Fibroblast of skin of back (primary cell): ENCODE results near the gene WDFY3.
A peak's percentile ranks its signal among the peaks of the same experiment; 100 is the strongest.

ENCODE experiments used
- DNase-seq: peaks from one replicate; pipeline ENCODE4 v3.0.0-alpha.2; 2013

WDFY3 gene

DNA sequence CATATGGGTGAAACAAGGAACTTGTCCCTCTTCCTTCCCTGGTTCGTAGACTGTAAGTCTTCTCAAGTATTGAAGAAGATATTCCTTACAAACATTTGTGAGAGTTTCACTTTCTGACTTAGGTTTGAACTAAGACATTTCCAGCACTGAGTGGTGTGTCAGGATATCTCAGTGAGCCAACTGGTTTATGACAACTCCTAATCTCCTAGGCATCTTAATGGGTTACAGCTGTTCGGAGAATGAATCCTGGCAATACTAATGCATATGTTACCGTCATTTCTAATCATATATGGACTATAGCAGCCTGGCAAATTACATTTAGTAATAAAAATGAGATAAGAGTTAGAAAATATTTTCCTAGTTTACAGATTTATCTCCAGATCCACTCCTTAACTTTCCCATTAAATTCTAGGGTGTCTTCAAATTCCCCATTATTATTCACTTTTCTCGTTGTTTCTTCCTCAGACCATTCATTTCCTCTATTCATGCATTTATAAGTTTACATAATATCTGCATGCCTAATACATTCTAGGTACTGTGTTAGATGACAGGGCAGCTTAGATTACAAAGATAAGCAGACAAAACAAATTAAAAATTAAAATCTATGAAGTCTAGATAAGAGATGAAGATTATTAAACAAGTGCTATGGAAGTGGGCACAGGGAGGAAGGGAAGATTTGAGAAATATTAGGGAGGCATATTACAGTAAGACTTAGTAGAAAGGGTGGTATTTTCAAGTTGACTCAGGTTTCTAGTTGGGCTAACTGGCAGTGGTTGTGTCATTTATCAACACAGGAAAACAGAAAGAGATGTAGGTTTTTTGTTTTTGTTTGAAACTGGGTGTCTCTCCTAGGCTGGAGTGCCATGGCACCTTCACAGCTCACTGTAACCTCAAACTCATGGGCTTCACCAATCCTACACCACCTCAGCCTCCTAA is 173.9 kb downstream of the WDFY3 start:
- DNase-seq = peak; percentile 30

DNA sequence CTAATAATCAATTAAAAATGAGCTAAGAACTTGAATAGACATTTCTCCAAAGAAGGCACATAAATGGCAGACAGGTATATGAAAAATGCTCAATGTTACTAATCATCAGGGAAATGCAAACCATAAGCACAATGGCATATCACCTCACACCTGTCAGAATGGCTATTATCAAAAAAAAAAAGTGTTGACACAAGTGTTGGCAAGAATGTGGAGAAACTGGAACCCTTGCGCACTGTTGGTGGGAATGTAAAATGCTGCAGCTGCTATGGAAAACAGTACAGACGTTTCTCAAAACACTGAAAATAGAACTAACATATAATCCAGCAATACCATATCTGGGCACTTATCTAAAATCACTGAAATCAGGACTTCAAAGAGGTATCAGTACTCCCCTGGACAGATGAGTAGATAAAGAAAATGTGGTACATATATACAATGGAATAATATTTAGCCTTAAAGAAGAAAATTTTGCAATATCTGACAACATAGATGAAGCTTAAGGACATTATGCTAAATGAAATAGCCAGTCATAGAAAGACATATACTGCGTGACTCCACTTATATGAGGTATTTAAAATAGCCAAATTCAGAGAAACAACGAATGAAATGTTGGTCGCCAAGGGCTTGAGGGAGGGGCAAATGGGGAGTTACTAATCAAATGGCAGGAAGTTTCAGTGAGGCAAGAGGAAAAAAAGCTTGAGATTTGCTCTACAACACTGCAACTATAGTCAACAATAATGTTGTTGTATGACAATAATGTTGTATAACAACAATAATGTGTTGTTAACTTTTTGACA is 175.5 kb downstream of the WDFY3 start:
- no peak for DNase-seq

DNA sequence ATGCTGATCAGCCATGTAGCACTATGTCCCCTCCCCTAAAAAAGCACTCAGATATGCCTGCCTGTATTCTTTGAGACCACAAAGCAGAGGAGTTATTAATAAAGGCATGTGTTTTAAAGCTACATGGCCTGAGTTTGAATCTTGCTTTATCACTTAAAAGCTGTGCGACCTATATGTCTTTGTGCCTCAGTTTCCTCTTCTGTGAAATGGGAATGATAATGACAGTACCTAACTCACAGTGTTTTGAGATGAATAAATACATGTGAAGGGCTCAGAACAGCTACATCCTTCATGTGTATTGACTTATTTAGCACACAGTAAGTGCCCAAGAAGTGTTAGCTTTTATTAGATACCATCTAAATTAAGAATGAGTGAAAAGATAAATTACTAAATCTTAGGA is 180.0 kb downstream of the WDFY3 start:
- DNase-seq = no peak

DNA sequence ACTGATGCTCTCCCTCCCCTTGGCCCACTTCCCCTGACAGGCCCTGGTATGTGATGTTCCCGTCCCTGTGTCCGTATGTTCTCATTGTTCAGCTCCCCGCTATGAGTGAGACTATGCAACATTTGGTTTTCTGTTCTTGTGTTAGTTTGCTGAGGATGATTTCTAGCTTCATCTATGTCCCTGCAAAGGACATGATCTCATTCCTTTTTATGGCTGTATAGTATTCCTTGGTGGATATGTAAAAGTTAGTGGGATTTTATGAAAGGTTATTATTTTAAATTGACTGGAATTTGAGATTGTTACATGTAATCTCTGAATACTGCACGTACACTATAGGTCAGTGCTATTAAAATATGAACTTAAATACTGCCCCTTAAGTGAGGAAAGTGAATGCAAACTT is 184.0 kb downstream of the WDFY3 start:
- DNase-seq = no peak

DNA sequence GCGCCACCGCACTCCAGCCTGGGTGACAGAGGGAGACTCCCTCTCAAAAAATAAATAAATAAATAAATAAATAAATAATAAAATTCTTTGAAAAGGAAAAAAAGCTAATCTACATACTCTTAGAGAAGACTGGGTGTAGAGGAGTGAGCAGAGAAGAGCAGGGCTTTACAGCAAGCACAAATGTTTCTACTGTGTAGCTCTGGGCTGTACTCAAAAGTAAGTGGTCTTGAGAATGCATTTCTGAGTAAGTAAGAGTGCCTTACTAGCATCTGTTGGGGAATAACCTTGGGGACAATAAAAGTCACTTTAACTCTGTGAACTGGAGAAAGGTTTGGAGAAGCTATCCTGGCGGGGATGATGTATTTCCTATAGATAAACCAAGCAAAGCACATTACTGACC is 185.8 kb downstream of the WDFY3 start:
- DNase-seq = no peak

DNA sequence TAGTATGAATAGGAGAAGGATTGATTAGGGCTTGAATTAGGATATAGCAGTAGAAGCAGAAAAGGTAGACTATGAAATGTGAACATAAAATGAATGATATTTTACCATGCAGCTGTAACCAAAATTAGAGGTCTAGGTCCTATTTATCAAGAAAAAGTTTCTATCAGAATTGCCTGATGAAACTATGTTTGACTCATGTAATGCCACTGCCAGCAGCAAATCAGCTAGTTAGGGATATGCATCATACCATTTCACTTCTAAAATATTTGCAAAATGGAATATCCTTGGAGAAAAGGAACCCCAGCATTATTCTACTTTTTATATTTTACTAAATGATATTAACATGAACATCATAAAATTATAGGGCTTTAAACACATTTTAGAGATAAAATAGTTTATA is 188.4 kb downstream of the WDFY3 start:
- peak; percentile 18 for DNase-seq

DNA sequence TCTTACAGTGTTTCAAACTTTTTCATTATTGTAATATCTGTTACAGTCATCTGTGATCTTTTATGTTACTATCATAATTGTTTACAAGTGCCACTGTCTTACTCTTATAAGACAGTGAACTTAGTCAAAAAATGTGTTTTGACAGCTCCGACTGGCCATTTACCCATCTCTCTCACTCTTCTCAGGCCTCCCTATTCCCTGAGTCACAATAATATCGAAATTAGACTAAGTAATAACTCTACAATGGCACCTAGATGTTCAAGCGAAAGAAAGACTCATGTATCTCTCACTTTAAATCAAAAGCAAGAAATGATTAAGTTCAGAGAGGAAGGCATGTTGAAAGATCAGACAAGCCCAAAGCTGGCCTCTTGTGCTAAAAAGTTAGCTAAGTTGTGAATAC is 199.3 kb downstream of the WDFY3 start:
- no peak for DNase-seq

DNA sequence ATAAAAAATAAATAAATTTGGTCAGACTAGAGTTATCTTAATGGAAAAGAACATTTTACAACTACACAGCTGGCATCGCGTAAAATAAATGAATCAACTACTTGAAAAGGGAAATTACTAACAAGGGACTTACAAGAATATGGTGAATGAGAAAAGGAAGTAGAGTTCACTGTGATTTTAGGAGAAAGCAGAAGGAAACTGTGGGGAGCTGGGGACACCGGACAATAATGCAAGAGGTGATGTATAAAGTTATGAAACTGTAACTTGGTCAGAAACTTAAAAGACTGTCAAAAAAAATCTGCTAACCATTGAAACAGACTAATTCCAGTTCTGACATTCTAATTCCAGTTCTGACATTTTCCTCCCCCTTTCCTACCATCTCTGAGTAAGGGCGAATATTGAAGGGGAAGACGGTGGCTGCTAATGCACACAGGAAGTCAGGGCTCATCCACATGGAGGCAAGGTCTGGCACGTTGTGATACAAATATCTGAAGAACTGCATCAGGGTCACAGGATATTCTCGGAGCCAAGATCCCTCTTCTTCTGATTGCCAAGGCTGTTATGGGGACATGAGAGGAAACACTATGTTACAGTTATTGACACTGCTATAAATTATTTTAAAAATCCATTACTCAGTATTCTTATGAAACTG is 213.0 kb downstream of the WDFY3 start:
- no peak for DNase-seq

DNA sequence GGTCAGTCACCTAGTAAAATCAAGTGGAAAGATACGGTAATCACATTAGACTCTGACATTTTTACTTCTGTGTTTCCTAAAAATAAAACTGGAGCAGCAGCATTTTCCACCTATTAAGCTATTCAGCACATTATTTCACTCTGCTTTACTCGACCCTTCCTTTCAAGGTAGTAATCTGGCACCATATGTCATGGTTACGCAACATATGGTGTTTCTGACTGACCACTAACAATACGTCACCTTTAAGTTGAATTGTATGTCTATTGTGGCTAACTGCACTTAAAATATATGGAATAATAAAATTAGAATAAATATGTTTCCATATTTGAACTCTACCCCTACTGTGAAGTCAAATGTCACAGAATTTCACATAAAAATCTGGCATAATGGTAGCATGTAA is 214.8 kb downstream of the WDFY3 start:
- DNase-seq = no peak

DNA sequence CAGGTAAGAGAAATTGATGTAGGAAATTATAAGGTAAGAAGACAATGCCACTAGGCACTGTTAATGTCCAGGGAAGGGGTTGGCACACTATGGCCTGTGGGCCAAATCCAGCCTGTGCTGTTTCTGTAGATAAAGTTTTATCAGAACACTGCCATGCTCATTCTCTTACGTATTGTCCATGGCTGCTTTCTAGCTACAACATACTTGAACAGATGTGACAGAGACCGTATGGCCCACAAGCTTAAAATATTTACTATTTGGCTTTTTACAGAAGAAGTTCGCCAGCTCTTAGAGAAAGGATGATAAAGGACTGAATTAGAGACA is 215.6 kb downstream of the WDFY3 start:
- no peak for DNase-seq

DNA sequence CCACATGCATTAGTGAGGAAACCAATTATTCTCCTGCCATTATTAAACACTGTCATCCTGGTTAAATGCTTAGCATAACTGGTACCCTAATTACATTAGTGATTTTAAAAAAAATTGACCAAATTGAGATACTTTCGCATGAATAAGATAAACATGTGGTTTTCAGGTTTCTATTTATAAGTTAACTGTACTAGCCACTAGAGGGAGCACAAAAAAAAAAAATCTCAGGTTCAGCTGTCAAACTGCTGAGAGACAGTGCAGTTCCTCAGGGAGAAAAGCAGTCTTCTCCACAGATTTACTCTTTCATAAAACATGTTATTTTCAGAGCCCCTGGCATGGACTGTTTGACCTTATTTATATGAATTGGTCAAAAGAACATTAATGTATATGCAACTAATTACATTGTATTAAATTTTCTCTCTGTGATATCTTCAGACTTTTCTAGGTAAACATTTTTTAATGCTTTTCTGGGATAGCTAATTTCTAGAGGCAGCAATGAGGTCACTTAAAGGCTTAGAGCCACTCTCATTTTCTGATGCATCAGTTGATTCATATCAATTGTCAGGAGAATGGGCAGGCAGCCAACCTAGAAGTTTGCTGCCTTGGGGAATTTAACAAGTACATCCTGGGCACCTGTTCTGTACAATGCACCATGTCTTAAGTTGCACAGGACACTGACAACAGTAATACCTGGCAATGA is 216.1 kb downstream of the WDFY3 start:
- DNase-seq = peak; percentile 47

DNA sequence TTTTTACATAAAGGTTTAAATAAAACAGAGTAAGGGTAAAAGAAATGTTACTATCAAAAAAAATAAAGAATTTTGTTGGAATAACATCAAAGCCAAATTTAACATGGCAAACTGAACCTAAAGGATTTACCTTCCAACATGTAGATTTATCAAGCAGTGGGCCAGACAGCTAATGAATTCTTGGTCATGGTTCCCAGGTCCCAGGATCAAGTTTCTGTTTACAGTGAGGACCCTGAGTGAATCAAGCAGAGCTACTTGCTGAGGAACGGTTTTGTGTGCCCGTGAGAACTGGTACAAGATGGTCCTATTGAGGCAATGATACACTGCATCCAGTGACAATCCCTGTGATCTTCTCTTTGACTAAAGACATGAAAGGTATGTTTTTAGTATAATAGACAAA is 226.4 kb downstream of the WDFY3 start:
- DNase-seq = no peak

DNA sequence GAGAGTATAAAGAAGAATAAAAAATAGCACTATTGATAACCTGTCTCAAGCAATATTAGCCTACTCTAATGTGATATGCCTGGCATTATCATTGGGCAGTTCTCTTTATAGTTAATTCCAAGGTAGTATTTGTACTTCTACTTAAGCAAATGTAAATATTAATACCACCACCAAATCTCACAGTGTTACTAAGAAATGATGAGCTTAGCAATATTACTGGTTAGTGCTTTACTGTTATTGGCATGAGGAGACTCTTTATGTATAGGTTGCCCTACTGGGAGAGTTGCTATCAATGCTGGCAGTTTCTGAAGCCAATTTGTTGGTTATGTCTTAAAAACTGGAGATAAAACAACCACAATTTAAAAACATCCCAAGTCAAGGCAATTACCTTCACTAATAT is 227.9 kb downstream of the WDFY3 start:
- DNase-seq = no peak

DNA sequence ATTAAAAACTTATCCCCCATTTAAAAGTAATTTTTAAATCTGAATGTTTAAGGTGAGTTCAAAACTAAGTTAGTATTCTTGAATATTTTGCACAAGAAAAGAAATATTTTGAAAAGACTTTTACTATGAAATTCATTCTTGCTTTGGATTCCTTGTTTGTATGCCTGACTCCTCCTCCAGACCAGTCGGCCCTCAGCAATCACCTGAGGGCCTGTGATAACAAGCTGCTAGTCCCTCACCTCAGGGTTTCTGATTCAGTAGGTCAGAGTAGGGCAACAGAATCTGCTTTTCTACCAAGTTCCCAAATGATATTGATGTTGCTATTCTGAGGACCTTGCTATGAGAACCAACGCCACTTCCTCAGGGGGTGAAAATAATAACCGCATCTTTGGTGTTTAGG is 228.8 kb downstream of the WDFY3 start:
- DNase-seq = no peak

DNA sequence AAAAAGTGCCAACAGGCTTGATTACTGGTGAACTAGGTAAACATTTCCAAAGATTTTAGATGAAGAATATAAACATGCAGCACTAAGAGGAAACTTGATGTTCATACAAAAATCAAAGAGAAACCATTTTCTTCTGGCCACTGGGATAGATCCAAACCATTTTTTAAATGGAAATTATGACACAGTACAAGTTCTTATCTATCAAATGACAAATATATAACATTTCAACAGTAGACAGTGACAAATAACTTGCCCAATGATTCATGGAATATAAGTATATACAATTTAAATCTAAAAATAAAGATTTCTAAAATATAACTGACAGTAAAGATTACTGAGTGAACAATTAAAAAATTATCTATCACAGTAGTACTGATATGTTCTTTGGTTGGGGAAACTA is 232.5 kb downstream of the WDFY3 start:
- no peak for DNase-seq

DNA sequence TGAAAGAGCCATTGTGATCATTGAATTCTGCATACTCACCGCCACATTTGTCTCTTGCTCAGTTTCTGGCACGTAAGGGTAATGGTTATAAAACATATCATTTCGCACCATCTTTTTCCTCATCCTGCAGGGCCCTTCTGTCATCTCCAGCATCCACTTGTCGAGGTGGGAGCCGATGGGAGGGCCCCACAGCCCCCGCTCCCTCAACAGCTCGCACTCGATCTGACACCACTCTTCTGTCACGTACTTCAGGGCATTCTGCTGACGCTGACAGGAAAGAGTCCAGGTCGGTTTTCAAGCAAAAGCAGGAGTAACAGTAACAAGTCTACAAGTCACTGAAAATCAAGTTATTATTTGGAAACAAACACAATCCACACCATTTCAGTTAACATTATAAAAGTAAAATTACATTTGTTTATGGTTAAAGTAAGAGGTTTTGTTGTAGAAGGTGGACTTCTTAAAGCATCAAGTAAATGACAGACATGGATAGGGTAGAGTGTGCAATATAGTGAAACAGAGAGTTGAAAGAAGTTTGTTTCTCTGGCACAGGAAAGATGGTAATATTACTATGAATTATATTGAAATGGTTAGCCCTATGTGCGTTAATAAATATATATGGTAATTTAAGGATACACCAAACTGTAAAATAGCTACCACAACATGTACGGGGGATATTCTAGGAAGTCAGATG is 233.0 kb downstream of the WDFY3 start:
- DNase-seq = no peak

DNA sequence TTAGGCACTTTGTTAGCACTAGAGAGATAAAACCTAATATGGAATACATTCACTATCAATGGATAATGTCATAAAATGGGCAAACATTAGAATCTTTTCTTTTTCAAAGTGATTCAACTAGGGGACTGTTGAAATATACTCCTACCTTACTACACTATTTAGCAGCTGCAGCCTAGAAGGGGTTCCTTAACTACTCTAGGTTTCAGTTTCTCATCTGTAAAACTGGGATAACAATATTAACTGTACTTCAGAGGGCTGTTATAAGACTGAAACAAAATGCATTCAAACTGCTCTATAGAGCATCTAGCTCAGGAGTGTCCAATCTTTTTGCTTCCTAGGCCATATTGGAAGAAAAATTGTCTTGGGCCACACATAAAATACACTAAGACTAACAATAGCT is 236.1 kb downstream of the WDFY3 start:
- DNase-seq = no peak

DNA sequence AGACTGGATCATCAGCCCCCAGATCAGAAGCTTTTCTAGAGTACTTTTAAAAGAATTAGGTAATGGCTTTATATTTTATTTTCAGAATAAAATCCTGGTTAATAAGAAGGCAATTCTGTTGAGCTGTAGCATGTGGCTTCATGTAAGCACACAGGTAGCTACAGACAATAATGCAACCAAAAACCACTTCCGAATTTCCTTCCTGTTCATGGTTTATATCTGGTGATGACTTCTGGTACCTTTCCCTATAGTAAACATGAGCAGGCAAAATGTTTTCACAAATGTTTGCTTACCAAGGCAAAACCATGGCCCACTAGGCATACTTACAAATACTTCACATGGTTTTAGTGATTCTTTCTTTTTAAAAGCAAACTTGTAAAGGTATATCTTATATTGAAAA is 239.0 kb downstream of the WDFY3 start:
- DNase-seq = no peak

DNA sequence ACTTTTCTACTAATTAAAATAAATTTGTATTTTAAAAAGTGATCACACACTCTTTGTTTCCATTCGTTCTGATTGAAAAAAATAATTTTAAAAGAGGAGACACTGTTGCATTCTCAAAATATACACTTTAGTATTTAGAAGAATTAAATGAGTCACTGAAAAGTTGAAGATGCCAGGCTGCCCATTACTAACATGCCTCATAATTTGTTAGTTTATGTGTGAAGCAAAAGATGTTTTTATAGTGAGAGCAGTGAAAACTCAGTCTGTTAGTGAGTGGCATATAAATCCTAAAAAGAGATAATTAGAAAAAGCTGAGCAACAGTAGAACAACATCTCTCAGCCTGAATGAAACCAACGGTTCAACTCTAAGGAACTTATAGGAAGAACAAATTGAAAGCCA is 240.1 kb downstream of the WDFY3 start:
- peak; percentile 45 for DNase-seq

DNA sequence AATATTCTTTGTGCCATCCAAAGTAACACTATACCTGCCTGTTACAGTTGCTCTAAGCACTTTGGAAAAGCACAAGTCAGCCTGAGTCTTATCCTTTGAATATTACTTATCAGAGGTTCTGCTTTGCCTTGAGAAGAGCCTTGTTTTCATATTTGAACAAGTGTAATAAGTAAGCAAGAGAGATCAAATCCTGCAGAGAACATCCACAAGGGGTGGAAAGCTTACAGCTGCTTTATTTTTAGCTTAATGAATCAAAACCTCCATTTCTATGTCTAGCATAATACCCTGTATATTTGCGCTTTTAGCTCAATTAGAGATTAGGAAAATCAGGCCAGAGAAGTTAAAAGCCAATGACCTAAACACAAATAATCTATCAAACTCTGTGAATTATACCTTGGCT is 243.8 kb downstream of the WDFY3 start:
- DNase-seq = no peak

DNA sequence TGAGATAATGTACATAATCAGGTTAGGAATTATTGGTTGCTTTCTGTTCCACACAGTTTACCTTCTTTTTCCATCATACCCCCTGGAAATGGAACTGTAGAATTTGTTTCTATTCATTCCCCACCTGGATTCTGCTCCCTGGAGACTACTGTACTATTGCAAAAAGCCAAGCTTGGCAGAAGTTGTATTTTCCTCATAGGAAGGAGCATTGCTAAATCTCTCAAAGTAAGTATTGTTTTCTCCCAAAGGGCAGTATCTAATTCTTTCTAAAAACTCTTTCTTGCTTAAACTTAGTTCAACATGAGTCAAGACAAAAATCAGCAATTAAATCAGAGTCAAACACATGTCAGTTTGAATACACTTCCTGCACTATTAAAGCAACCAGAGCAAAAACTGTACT is 247.4 kb downstream of the WDFY3 start:
- no peak for DNase-seq

DNA sequence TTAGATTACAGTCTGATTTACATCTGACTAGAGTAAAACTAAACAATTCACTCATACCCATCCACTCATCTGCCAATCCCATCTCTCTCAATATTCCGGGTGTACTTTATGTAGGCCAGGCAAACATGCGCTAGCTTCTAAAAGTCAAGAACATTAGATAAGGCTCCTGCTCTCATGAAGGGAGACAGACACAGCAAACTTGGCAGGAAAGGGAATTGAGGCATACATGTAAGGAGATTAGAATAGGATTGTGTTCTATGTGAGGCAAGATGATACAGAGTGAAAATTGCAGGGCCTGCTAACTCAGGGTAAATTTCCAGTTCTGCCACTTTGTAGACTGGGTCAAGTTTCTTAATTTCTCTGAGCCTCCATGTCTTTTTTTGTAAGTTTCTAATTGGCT is 247.8 kb downstream of the WDFY3 start:
- DNase-seq = no peak
